ENCODE data around the gene LCP2. TPM values are rescaled to one million over a fixed set of nuclear protein-coding genes. Genes with fewer than 3 reads are reported as not detected.
A peak's percentile ranks its signal among the peaks of the same experiment; 100 is the strongest.

LCP2 gene
- total RNA-seq, 1 donor from 2014 or later: not detected

DNA sequence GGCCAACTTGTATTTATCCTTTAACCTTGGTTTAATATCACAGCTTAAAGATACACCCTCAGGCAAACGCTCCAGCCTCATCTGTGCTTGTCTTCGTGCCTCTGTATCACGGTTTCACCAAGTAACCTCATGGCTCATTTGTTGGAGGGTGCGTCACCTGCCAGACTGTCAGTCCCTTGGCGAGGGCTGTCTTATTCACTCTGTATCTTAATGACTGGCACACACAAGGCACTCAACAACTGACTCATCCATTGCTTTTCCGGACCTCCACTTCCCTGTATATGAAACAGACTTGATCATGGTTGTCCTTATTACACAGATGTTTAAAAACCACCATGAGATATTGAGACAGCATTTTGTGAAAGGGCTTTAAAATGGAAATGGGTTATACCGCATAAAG, 28.0 kb downstream of the LCP2 start:
- TF ChIP-seq CTCF (IDR thresholded peaks at IDR 0.05): no peak
- Mint-ChIP-seq H3K27ac (ENCODE audit: unreplicated experiment) (no peak overlapping the region), H3K36me3 (ENCODE audit: unreplicated experiment) (no peaks in the 10 kb centered on the region), H3K4me3 (ENCODE audit: unreplicated experiment) (no peak overlapping the region), H3K9me3 (ENCODE audit: unreplicated experiment) (no peaks in the 10 kb centered on the region), H3K27me3 (ENCODE audit: unreplicated experiment) (peaks cover 62% of the 10 kb centered on the region), H3K4me1 (ENCODE audit: unreplicated experiment) (peaks cover 5% of the 10 kb centered on the region)
- no peak for DNase-seq (ENCODE audit: extremely low spot score, unreplicated experiment)

- H3K4me3 Mint-ChIP-seq (ENCODE audit: unreplicated experiment): no peak overlapping the region
- peaks cover 5% of the 10 kb centered on the region for H3K4me1 Mint-ChIP-seq (ENCODE audit: unreplicated experiment)
- H3K27me3 Mint-ChIP-seq (ENCODE audit: unreplicated experiment): peaks cover 62% of the 10 kb centered on the region
Observed at GRCh38 chr5:170268884-170269283, 28.7 kb downstream of the LCP2 start.

DNA sequence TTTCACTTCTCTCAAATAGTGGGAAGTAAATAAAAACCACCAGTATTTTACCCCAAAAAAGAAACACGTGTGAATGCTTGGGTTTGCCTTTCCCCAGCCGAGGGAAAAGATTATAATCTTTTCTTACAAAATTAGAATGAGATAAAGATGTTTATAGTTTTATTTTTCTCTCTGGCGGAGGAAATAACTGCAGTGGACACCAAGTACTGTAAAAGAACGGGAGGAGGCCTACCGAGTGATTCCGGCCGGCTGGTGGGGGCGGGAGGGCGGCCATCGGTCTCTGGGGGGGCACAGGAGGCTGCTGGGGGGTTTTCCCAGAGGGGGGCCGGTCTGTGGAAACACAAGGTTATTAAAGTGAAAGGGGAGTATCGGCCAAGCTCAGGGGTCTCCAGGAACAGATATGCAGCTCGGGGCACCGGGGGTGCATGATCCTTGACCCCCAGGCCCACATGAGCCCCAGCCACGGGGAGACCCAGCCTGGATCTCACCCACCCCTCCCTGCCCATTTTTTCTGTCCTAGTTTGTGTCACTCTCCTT, 29.4 kb downstream of the LCP2 start:
- H3K9me3 Mint-ChIP-seq (ENCODE audit: unreplicated experiment): no peaks in the 10 kb centered on the region
- peaks cover 5% of the 10 kb centered on the region for H3K4me1 Mint-ChIP-seq (ENCODE audit: unreplicated experiment)
- peaks cover 68% of the 10 kb centered on the region for H3K27me3 Mint-ChIP-seq (ENCODE audit: unreplicated experiment)
- no peak for TF ChIP-seq CTCF (IDR thresholded peaks at IDR 0.05)
- H3K27ac Mint-ChIP-seq (ENCODE audit: unreplicated experiment): no peak overlapping the region
- H3K36me3 Mint-ChIP-seq (ENCODE audit: unreplicated experiment): no peaks in the 10 kb centered on the region
- no peak for DNase-seq (ENCODE audit: extremely low spot score, unreplicated experiment)
- no peak overlapping the region for H3K4me3 Mint-ChIP-seq (ENCODE audit: unreplicated experiment)

More at GRCh38 chr5:170268884-170269283, 28.7 kb downstream of the LCP2 start:
- DNase-seq (ENCODE audit: extremely low spot score, unreplicated experiment): no peak
- Mint-ChIP-seq H3K9me3 (ENCODE audit: unreplicated experiment) (no peaks in the 10 kb centered on the region), H3K36me3 (ENCODE audit: unreplicated experiment) (no peaks in the 10 kb centered on the region), H3K27ac (ENCODE audit: unreplicated experiment) (no peak overlapping the region)
- TF ChIP-seq CTCF (IDR thresholded peaks at IDR 0.05): no peak

DNA sequence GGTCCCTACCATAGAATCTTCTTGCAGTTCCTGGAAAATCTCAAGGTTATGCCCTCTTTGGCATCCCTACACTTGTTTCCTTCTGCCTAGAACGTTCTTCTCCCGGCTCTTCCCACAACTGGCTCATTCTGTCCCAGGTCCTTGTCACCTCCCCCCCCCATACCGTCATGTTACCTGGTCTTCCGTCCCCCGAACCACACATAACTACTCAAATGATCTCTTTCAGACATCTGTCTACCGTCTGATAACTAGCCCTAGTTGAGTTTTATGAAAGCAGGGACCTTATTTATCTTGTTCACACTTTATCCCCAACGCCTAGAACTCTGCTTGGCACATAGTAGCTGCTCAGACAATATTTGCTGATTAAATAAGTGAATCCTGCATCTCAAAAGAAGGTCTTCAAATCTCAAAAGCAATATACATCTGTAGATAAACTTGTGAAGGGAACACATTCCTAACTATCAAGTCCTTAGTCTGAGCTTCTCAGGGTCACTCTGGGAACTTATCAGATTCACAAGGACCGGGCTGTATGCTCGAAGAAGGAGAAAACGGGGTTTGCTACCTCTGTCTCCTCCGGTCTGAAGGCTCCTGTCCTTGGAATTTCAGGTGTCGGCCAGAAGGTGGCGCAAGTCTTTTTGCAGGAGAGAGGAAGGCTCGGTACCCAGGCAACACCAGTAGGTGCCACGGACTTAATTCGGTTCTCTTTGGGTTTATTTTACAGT, 30.0 kb downstream of the LCP2 start:
- peaks cover 75% of the 10 kb centered on the region for H3K27me3 Mint-ChIP-seq (ENCODE audit: unreplicated experiment)
- TF ChIP-seq CTCF (IDR thresholded peaks at IDR 0.05): peak; percentile 85
- H3K27ac Mint-ChIP-seq (ENCODE audit: unreplicated experiment): no peak overlapping the region
- H3K36me3 Mint-ChIP-seq (ENCODE audit: unreplicated experiment): no peaks in the 10 kb centered on the region
- H3K9me3 Mint-ChIP-seq (ENCODE audit: unreplicated experiment): no peaks in the 10 kb centered on the region
- no peak for DNase-seq (ENCODE audit: extremely low spot score, unreplicated experiment)
- peaks cover 5% of the 10 kb centered on the region for H3K4me1 Mint-ChIP-seq (ENCODE audit: unreplicated experiment)
- H3K4me3 Mint-ChIP-seq (ENCODE audit: unreplicated experiment): no peak overlapping the region

DNA sequence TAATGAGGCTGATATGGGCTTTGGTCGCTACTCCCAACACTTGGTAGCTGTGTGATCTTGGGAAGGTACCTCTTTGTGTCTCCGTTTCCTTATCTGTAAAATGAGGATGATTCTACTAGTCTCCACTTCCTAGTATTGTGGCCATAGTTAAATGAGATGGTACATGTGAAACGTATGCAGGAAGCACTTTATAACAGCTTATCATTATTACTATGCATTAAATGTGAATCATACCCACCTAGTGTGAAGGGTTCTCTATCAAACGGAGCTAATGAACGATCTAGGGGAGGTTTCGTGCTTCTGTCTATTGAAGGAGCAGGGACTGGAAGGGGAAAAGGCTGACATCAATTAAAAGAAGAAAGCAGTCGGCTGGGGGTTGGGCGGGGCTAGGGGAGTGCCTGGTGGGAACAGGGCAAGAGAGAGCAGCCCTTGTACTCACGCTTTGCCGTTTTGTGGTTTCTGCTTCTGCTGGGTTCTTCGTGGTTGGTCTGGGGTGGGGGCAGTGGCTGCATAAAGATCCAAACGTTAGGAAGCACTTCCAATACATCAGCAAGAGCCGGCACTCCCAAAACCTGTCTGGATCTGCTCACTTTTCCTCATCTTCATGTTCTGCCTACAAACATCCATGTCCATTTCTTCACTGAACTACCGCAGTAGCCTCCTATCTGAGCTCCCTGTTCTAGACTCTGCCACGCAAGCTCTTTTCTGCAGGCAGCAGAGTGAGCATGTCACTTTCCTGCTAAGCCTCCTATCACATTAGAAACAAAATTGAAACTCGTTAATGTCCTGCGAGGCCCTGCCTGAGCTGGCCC, 30.8 kb downstream of the LCP2 start:
- no peak for TF ChIP-seq CTCF (IDR thresholded peaks at IDR 0.05)
- Mint-ChIP-seq H3K9me3 (ENCODE audit: unreplicated experiment) (no peaks in the 10 kb centered on the region), H3K27me3 (ENCODE audit: unreplicated experiment) (peaks cover 77% of the 10 kb centered on the region), H3K36me3 (ENCODE audit: unreplicated experiment) (no peaks in the 10 kb centered on the region), H3K27ac (ENCODE audit: unreplicated experiment) (no peak overlapping the region), H3K4me1 (ENCODE audit: unreplicated experiment) (peaks cover 5% of the 10 kb centered on the region), H3K4me3 (ENCODE audit: unreplicated experiment) (no peak overlapping the region)
- DNase-seq (ENCODE audit: extremely low spot score, unreplicated experiment): no peak

Data from osteocyte (in vitro differentiated cells).